HG02763 (cell line): Measurements from ENCODE around the gene PKLR.
"Not testable (repeated sequence)": the region's sequence is repeated elsewhere in the genome, so short reads cannot be mapped to it uniquely, and the experiment has no call there.

Experiments used
- ATAC-seq: cut with Tn5 transposase; IDR thresholded peaks from one replicate; pipeline ENCODE4 v1.9.1; 2021; ENCODE audit warnings: mild to moderate bottlenecking, moderate library complexity; ENCODE audit not compliant: unreplicated experiment

PKLR gene

DNA sequence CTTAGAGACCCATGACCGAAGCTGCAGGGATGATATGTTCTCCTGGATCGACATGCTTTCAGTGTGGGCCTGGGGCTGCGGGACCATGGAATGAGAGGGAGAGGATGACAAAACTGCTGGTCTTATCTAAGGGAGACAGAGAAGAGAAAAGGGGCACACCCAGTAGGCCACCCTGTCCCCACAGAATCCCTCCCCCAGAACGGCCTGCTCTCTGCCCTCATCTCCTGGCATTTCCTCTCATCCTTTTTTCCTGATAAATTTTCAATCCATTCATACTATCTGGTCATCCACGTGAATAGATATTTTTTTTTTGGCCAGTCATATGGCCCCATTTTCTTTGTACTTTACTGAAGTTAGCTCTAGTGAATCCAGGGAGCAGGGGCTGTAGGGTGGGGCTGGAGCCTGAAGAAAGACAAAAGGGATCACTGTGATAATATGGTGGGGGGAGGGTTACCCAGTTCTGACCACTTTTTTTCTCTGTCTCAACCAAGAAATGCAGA lies at the start of gene PKLR:
Gene PKLR (minus strand): TSS at position 97 of the 500 bp plus-strand sequence. CDS start 43 bp downstream, at position 54.
- no peak for ATAC-seq

GRCh38 chr1:155342842-155343241 lies 41.6 kb upstream of the PKLR start:
- ATAC-seq: no peak

DNA sequence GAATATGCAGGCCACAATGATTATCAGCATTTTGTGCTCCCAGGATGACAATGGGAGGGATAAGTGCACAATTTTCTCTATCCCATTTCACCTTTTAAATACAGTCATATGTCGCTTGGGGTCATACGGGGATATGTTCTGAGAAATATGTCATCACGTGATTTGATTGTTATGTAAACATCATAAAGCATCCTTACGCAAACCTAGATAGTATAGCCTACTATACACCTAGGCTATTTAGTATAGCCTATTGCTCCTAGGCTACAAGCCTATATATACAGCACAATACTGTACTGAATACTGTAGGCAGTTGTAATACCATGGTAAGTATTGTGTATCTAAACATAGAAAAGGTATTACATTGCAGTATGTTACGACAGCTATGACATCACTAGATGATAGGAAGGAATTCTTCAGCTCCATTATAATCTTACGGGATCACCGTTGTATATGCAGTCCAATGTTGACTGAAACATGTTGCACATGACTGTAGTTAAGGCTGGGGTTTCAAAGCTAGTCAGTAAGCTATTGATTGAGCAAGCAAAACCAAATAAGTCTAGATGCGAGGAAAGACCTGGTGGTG lies 38.4 kb upstream of the PKLR start:
- no peak for ATAC-seq

DNA sequence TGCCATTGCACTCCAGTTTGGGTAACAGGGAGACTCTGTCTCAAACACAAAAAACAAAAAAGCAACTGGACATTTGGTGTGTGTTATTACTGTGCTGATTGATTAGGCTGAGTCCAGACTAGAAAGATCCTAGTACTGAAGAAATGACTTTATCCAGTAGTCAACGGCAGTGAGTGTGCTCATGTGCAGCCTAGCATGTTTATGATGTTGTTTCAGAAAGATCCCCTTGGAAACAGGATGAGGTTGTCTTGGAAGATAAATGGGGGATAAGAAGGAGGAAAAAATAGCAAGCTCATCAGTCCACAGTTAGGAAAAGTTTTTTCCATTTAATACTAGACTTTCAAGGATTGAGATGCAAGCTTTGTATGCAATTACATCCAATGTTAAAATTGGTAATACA lies 33.7 kb upstream of the PKLR start:
- ATAC-seq: no peak

GRCh38 chr1:155329980-155330598 lies 28.9 kb upstream of the PKLR start:
- ATAC-seq: no peak

GRCh38 chr1:155328856-155329255 lies 27.6 kb upstream of the PKLR start:
- ATAC-seq: not testable (repeated sequence)

GRCh38 chr1:155327981-155328380 lies 26.7 kb upstream of the PKLR start:
- no peak for ATAC-seq

DNA sequence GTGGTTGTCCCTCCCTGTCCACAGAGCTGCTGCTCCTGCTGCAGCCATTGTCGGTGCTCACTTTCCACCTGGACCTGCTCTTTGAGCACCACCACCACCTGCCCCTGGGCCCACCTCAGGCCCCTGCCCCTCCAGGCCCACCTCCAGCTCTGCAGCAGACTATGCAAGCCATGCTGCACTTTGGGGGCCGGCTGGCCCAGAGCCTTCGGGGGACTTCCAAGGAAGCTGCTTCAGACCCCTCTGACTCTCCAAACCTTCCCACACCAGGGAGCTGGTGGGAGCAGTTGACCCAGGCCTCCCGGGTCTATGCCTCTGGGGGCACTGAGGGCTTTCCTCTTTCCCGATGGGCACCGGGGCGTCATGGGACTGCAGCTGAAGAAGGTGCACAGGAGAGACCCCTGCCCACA lies 25.4 kb upstream of the PKLR start:
- no peak for ATAC-seq

DNA sequence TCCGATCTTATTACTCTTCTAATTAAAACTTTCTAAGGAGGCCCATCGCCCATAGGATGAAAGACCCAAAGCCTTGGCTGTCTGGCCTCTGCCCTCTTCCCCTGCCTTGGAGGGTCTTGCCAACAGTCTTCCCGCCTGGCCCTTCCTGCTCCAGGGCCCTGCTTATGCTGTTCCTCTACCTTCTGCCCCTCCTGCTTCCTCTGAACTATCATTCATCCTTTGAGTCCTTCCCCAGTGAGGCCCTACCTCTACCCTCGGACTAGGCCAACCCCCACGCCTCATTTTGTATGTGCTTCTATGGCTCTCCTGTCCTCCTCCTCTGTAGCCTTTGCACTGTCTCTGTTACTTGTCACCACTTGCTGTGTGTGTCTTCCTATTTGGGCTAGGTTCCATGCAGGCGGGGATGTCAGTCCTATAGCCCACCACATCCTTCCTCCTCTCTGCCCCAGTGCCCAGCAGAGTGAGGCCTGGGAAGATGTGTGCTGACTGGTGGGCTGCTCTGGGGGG lies 24.8 kb upstream of the PKLR start:
- no peak for ATAC-seq

DNA sequence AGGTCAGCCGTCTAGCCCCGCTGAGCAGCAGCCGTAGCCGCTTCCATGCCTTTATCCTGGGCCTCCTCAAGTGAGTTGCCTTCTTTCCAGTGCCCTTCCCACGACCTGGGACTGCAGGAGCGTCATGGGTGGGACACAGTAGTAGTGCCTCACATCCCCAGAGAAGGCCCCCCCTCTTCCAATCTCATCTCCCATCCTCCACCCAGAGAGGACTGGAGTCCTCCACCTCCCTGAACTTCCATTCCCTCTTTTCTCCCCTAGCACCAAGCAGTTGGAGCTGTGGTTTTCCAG lies 24.3 kb upstream of the PKLR start:
- ATAC-seq: no peak

DNA sequence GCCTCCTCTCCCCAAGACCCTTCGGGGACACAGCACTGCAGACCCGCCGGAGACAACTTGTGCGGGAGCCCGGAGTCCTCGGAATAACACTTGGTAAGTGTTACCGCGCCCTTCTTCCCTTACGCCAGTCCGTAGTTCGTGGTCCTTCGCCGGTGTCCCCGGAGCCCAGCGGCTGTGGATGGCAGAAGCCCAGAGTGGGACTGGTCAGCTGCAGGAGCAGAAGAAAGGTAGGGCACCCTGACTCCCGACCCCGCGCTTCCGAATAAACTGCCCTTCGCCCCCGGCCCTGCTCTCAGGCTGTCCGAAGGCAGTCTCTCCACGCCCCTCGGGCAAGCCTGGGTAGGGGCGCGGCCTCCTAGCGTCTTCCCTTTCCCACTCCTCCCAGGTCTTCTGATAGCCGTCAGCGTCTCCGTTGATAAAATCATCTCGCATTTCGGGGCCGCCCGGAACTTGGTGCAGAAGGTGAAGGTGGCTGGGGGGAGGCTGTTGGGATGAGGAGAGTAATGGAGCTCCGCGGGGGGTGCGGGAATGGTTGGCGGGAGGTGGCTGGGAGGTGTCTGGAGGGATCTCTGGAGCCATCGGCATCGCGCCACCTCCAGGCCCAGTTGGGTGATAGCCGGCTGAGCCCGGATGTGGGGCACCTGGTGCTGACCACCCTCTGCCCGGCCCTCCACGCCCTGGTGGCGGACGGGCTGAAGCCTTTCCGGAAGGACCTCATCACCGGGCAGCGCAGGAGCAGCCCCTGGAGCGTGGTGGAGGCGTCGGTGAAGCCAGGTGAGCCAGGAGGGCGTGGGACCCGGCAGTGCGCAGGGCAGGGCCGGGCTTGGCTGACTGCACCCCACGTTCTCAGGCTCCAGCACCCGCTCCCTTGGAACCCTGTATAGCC lies 23.7 kb upstream of the PKLR start:
- ATAC-seq: no peak

- peak; percentile 56 for ATAC-seq
These were observed 22.9 kb upstream of the PKLR start for GRCh38 chr1:155324037-155324716.

GRCh38 chr1:155323729-155324036 lies 22.4 kb upstream of the PKLR start:
- ATAC-seq: peak; percentile 43

DNA sequence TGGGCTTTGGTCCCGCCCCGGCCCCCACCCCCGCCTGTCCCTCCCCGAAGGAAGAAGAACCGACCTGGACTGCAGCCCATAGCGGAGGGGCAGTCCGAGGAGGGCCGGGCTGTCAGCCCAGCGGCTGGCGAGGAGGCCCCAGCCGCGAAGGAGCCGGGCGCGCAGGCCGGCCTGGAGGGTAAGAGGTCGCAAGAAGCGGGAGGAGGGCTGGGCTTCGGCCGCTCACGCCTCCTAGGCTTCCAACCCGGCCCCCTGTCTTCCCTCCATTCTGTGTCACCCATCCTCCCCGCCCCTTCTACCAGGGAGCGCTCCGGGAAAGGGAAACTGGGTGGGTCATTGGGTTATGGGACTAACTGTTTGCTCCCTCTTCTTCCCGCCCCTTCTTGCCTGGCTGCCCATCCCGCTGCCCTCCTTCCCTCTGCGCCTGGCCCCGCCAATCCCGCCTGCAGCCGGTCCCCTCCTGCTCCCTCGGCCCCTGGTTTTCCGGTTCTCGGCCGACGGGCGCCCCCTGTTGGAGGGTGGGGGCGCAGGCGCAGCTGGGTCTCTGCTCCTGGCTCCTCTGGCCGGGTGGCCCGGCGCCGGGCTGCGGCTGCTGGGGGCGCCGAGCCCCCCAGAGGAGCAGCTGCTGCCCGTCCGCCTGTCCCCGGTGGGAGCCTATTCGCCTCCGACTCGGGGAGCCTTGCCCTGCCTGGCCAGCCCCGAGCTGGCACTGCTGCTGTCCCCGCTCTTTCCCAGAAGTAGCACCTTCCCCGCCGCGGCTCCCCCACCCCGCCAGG lies 21.9 kb upstream of the PKLR start:
- peak; percentile 39 for ATAC-seq

- ATAC-seq: no peak
These were observed 21.3 kb upstream of the PKLR start for GRCh38 chr1:155322571-155322952.

DNA sequence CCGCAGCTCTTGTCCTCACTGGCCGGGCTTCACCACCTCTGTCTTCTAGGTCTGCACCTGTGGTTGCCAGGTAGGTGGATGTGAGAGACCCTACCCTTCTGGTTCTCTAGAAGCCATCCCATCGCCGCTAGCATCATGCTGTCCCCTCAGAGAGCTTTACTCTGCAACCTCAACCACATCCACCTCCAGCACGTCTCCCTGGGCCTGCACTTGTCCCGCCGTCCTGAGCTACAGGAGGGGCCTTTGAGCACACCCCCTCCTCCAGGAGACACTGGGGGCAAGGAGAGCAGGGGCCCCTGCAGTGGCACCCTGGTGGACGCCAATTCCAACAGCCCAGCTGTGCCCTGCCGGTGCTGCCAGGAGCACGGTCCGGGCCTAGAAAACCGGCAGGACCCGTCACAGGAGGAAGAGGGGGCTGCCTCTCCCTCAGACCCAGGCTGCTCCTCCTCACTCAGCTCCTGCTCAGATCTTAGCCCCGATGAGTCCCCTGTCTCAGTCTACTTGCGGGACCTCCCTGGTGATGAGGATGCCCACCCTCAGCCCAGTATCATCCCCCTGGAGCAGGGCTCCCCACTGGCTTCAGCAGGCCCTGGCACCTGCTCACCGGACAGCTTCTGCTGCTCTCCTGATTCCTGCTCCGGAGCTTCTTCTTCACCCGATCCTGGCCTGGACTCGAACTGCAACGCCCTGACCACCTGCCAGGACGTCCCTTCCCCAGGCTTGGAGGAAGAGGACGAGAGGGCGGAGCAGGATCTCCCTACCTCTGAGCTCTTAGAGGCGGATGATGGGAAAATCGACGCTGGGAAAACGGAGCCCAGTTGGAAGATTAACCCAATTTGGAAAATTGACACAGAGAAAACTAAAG lies 20.6 kb upstream of the PKLR start:
- ATAC-seq: no peak

DNA sequence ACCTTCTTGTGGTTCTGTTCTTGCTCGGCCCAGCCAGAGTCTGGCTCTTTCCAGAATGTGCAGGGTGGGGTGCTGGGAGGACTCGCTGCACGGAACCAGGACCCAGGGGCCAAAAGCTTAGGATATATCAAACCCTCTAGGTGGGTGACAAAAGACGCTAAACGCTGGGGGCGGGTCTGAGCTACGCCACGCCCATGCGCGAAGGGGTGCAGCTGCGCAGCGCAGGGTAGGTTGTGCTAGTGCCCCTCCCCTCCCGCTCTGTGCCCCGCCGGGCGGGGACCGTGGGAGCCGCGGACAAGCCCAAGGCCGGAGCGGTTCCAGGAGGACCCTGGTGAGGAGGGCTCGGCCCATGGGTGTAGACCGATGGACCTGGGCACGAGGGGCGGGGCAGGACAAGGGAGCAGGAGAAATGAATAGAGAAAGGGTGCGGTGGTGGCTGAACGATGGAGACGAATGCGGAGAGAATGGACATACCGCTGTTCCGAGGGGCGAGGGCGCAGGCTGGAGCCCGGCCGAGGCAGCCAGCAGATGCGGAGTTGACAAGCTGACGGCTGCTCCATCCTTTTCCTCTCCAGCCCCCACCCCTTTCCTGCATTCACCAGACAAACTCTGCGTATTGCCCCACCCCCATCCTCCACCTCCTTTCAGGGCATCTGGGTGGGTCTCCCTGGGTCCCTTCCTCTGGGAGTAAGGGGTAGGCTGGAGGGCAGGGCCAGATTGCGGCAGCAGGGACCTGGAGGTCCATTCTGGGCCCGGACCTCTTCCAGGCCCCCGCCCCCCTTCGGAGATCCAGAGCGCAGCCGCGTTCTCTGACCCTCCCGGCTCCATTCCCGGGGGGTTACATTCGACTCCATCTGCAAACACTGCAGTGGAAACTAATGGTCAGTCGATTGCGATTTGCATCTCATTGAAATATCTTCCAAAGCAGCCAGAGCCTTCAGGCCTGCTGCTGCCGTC lies 19.7 kb upstream of the PKLR start, which contains the start of gene RUSC1:
Gene RUSC1 (plus strand): TSS at position 234 of the 957 bp plus-strand sequence. CDS start 880 bp downstream, outside the sequence.
- ATAC-seq: no peak

- no peak for ATAC-seq
These were observed 19.0 kb upstream of the PKLR start for GRCh38 chr1:155320252-155320651.
